Thyroid gland (tissue), 4 donors: ENCODE results near the gene ZSWIM5.

Experiments
- POLR2A ChIP-seq, 2 donors: fragments of 450-650 bp; IDR thresholded peaks; one replicate each; pipeline ENCODE4 v1.6.1; 2017; ENCODE audit warnings: antibody characterized with exemption in 2 of 2, mild to moderate bottlenecking in 2 of 2, moderate library complexity in 1 of 2
- TF ChIP-seq, protein P1 (sequence below), 6 experiments: fragments of 200-600 bp in 3 of 6; fragments of 450-650 bp in 3 of 6; sonication (generic) in 3 of 6; IDR thresholded peaks; one replicate each; pipeline ENCODE4 v1.5.1; 2016 to 2019; ENCODE audit warnings: antibody characterized with exemption in 6 of 6, mild to moderate bottlenecking in 2 of 6, inconsistent platforms in 1 of 6, moderate library complexity in 1 of 6

DNA sequence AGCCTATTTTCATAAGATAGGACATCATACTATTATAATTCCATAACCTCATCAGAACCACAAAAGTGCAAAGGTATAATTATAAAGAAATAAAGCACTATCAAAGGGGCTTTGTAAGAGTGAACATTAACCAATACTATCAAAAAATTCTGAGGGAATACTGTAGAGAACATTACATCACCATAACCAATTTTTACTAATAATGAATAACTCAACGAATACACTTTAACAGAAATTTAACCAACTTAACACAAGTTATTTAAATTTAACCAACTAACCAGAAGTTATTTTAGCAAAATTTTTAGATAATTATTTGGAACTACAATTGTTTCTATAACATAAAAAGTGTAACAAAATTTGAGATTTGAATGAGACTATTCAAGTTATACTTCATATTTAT is 34.8 kb downstream of the ZSWIM5 start:
- TF ChIP-seq, protein P1, sequence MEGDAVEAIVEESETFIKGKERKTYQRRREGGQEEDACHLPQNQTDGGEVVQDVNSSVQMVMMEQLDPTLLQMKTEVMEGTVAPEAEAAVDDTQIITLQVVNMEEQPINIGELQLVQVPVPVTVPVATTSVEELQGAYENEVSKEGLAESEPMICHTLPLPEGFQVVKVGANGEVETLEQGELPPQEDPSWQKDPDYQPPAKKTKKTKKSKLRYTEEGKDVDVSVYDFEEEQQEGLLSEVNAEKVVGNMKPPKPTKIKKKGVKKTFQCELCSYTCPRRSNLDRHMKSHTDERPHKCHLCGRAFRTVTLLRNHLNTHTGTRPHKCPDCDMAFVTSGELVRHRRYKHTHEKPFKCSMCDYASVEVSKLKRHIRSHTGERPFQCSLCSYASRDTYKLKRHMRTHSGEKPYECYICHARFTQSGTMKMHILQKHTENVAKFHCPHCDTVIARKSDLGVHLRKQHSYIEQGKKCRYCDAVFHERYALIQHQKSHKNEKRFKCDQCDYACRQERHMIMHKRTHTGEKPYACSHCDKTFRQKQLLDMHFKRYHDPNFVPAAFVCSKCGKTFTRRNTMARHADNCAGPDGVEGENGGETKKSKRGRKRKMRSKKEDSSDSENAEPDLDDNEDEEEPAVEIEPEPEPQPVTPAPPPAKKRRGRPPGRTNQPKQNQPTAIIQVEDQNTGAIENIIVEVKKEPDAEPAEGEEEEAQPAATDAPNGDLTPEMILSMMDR (IDR thresholded peaks at IDR 0.05): no peak
- TF ChIP-seq POLR2A (IDR thresholded peaks at IDR 0.05): no peak
